Measurements from ENCODE around the gene CLDN10.

CLDN10 gene

DNA sequence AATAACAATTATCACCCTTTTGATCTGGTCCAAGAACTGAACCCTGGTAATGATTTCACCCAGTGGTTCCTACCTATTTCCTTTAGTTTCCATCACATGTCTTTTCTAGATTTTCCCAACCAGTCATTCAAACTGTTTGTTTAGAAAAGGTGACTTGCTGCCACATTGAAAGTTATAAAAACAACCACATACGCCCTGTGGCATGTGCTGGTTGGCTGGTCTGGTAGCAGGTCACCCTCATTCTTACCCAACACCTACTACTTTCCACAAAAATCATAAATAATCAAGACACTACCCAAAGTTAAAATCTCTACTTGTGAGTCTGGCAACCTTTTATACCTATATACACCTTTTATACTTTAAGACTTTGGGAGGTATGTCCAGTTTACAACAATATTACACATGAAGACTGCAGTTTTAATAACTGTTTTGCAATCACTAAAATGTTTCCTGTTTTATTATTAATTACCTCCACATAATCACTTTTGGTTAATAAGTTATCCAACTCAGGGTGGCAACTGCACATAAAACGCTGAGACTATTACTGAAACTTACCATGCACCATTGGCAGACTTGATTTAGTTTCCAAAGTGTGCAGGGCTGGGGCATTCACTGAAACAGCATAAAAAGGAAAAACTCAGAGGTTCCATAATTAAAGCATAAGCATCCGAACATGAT lies 53.1 kb downstream of the CLDN10 start:
- H3K36me3 Mint-ChIP-seq: no peaks in the 10 kb centered on the region
- no peak for DNase-seq (ENCODE audit: low spot score in 2 of 2)
- no peak overlapping the region for H3K27ac Mint-ChIP-seq
- no peaks in the 10 kb centered on the region for H3K4me1 Mint-ChIP-seq
- no peaks in the 10 kb centered on the region for H3K9me3 Mint-ChIP-seq
- ATAC-seq: no peak
- no peak overlapping the region for H3K4me3 Mint-ChIP-seq

DNA sequence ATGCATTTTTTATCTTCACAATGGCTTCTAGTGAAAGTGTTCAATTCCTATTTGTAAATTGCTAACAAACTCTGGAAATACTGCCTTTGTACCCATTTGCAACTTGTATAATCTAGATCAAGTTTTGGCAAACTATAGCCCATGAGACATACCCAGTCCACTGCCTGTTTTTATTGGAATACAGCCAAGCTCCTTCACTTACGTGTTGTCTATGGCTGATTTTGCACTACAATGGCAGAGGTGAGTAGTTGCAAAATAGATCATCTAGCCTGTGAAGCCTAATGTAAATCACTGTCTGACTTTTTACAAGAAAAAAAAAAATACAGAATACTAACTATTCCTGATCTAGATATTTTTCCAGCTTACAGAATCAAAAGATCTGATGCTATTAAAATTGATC lies 54.8 kb downstream of the CLDN10 start:
- H3K4me1 Mint-ChIP-seq: no peaks in the 10 kb centered on the region
- ATAC-seq (no peak), DNase-seq (ENCODE audit: low spot score in 2 of 2) (no peak)
- H3K9me3 Mint-ChIP-seq: no peaks in the 10 kb centered on the region
- H3K4me3 Mint-ChIP-seq: no peak overlapping the region
- no peaks in the 10 kb centered on the region for H3K36me3 Mint-ChIP-seq
- H3K27ac Mint-ChIP-seq: no peak overlapping the region

DNA sequence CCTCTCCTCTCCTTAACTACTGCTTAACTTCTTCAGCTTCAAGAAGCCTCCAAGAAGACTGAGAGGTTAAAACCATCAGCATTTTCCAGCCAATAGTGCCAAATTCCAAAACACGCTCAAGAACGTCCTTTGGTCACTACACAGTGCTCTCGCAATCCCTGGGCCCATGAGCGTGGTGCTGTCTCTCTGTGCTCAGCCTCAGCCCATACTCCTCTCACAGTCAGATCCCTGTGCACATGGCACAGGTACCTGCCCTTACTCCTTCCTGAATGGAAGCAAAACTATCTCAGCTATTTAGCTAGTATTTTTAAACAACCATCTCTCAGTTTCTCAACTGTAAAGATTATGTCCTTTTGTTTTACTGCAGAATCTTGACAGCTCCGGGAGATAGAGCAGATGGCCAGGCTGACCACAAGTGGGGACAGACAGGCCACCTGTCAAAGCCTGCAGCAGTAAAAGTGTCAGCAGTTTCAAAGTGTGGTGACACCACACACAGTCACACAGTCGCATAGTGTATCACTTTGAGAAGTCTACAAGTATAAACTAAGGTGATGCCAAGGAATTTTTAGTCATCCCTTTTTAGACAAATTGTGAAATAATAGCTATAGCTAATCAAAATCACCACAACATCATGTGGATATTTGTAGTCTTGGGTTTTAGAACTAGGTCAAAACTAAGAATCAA lies 56.3 kb downstream of the CLDN10 start:
- H3K36me3 Mint-ChIP-seq: no peaks in the 10 kb centered on the region

DNA sequence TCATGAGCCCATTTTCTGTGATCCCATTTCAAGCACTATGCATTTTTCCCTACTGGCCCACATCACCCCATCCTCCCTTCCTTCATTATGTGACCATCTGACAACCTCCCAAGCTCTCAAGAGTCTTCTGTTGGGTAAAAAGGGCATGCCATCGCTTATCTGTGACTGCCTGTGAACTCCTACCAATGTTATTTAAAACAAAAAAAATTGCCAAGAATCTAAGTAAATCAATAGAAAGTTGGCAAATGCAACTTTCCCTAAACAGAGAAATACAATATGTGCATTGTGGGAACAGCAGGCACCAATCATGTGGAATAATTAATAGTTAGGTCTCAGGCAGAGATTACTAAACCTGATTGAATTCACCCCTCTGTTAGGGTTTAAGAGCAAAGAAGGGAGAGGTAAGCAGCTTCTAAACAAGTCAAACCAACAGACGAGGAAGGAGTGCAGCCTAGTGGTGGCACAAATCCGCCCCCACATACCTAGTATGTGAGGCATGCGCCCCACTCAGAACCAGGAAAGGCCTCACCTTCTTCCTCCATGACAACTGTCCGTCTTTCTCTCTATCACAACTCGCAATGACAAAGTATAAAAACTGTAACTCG lies 62.2 kb downstream of the CLDN10 start:
- H3K4me1 Mint-ChIP-seq: no peaks in the 10 kb centered on the region
- no peak overlapping the region for H3K4me3 Mint-ChIP-seq
- ATAC-seq: no peak
- no peak overlapping the region for H3K27ac Mint-ChIP-seq
- no peak for DNase-seq (ENCODE audit: low spot score in 2 of 2)
- no peaks in the 10 kb centered on the region for H3K9me3 Mint-ChIP-seq
- H3K36me3 Mint-ChIP-seq: no peaks in the 10 kb centered on the region

More for the DNA sequence above, 56.3 kb downstream of the CLDN10 start:
- Mint-ChIP-seq H3K27ac (no peak overlapping the region), H3K4me1 (no peaks in the 10 kb centered on the region), H3K4me3 (no peak overlapping the region), H3K9me3 (no peaks in the 10 kb centered on the region)
- ATAC-seq (no peak), DNase-seq (ENCODE audit: low spot score in 2 of 2) (no peak)

DNA sequence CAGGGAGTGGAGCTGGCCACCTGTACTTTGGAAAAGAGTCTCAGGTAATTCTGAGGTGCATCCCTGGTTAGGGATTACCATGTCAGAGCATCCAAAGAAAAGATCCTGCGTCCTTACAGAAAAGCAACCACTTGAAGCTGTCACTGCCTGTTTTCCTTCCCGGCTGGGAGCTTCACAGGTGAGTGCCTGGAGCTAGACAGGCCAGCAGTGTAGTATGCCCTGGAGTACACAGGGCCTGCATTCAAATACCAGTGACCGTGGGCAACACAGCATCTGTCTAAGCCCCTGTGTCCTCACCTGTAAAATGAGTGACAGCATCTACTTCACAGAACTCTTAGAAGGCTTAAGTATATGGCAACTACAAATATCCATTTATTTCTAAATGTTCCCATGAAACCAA lies 63.0 kb downstream of the CLDN10 start:
- ATAC-seq: no peak
- DNase-seq (ENCODE audit: low spot score in 2 of 2): no peak
- no peaks in the 10 kb centered on the region for H3K9me3 Mint-ChIP-seq
- H3K36me3 Mint-ChIP-seq: no peaks in the 10 kb centered on the region
- H3K27ac Mint-ChIP-seq: no peak overlapping the region
- H3K4me3 Mint-ChIP-seq: no peak overlapping the region
- H3K4me1 Mint-ChIP-seq: no peaks in the 10 kb centered on the region

DNA sequence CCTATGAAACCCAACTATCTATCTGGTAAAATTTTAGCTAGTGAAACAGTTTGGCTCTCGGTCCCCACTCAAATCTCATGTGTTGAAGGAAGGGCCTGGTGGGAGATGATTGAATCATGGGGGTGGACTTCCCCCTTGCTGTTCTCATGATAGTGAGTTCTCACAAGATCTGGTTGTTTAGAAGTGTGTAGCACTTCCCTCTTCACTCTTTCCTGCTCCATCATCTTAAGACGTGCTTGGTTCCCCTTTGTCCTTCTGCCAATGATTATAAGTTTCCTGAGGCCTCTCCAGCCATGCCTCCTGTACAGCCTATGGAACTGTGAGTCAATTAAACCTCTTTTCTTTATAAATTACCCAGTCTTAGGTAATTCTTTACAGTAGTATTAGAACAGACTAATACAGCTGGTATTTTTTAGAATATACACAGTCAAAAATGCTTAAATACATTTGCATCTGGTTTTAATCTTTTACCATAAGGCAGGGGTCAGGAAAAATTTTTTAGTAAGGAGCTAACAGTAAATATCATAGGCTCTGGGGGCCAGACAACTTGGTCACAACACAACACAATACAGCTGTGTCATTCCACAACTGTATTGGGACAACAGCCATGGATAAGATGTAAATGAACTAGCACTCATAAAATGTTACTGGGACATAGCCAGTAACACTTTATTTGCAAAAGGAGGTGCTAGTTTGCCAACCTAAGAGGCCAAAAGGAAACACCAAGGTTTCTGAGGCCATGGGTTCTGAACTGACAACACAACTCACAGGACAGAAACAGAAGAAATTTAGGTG lies 67.7 kb downstream of the CLDN10 start:
- Mint-ChIP-seq H3K4me3 (no peak overlapping the region), H3K9me3 (no peaks in the 10 kb centered on the region), H3K4me1 (no peaks in the 10 kb centered on the region), H3K36me3 (no peaks in the 10 kb centered on the region), H3K27ac (no peak overlapping the region)
- DNase-seq (ENCODE audit: low spot score in 2 of 2) (no peak), ATAC-seq (no peak)

DNA sequence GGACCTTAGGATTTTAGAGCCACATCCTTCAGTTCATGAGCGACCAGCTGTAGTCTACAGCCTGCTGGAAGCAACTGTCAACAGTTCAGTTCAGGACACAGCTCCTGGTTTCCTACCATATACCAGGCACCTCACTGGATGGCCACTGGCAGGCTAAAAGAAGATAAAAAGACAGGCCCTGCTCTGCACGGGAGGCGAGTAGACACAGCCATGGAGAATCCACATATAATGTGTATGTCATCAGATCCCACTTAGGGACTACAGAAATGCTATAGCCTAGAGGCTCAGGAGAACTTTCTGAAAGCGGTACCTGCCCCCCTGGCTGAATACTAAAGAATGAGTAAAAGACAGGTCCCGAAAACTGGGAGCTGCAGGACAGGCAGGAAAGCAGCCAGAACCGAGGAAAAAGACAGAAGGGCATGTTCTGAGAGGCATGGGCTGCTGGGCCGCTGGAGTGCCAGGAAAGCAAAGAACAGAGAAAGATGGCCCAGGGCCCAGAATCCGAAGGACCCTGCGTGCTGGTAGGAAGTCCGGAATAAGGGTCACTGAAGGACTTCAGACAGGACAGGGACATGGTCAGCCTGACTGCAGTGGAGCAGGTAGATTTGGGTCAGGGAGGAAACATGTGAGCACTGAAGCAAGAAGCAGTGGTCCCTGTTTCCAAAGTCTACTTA lies 68.4 kb downstream of the CLDN10 start:
- ATAC-seq (no peak), DNase-seq (ENCODE audit: low spot score in 2 of 2) (no peak)
- Mint-ChIP-seq H3K4me1 (no peaks in the 10 kb centered on the region), H3K4me3 (no peak overlapping the region), H3K9me3 (no peaks in the 10 kb centered on the region), H3K36me3 (no peaks in the 10 kb centered on the region), H3K27ac (no peak overlapping the region)

DNA sequence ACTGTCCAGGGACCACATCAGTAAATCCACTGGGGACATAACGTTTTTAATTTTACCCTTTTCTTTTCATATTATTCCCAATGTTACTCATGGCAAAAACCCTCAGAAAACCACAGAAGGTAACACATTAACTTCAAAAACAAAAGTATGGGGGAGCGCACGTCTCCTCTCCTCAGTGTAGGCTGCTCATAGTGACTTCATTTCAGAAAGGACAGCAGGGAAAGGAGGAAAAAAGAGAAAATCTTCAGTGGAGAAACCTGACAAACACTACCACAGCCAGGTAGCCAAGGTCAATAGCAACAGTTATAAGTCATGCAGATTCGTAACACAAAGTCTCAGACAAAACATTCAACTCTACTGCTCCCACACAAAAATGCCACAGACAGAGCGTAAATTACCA lies 70.6 kb downstream of the CLDN10 start:
- Mint-ChIP-seq H3K4me3 (no peak overlapping the region), H3K27ac (no peak overlapping the region), H3K36me3 (no peaks in the 10 kb centered on the region), H3K4me1 (no peaks in the 10 kb centered on the region), H3K9me3 (no peaks in the 10 kb centered on the region)
- DNase-seq (ENCODE audit: low spot score in 2 of 2) (no peak), ATAC-seq (no peak)

DNA sequence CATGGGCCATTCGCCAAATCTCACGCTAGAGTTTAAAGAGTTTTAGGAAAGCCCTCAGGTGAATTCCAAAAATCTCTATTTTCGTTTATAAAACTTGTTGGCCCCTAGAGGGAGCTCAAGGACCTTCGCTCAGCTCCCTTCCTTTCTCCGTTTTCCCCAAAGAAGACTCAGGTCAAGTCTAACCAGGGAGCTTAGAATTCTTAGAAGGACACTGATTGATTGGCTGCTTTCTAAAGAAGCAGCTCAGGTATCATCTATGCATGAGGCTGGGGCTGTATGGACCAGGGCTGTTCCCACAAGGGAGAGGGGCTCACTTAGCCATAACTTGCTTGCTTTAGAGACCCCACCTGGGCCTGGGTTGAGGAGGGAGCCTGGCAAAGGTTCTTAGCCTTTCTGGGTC lies 71.5 kb downstream of the CLDN10 start:
- H3K4me1 Mint-ChIP-seq: no peaks in the 10 kb centered on the region
- ATAC-seq: no peak
- no peak for DNase-seq (ENCODE audit: low spot score in 2 of 2)
- no peaks in the 10 kb centered on the region for H3K36me3 Mint-ChIP-seq
- no peak overlapping the region for H3K4me3 Mint-ChIP-seq
- no peak overlapping the region for H3K27ac Mint-ChIP-seq
- no peaks in the 10 kb centered on the region for H3K9me3 Mint-ChIP-seq

DNA sequence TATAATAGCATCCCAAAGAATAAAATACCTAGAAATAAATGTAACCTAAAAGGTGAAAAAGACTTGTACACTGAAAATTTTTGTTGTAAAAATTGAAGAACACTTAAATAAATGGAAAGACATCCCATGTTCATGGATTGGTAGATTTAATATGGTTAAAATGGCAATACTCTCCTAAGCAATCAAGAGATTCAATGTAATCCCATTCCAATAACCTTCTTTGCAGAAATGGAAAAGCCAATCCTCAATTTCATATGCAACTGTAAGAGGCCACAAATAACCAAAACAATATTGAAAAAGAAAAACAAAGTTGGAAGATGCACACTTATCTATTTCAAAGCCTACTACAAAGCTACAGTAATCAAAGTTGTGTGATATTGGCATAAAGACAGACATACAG lies 74.2 kb downstream of the CLDN10 start:
- Mint-ChIP-seq H3K9me3 (no peaks in the 10 kb centered on the region), H3K4me1 (no peaks in the 10 kb centered on the region), H3K4me3 (no peak overlapping the region), H3K36me3 (no peaks in the 10 kb centered on the region), H3K27ac (no peak overlapping the region)
- ATAC-seq: no peak
- DNase-seq (ENCODE audit: low spot score in 2 of 2): no peak

DNA sequence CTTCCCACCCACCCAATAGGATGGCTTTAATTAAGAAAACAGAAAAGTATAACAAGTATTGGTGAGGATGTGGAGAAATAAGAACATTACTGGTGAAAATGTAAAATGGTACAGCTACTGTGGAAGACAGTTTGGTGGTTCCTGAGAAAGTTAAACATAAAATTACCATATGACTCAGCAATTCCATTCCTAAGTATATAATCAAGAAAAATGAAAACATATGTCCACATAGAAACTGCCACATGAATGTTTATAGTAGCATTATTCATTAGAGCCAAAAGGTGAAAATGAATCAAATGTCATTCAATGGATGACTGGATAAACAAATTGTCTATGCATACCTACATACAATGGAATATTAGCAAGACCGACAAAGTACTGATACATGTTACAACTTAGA lies 75.1 kb downstream of the CLDN10 start:
- ATAC-seq (no peak), DNase-seq (ENCODE audit: low spot score in 2 of 2) (no peak)
- no peak overlapping the region for H3K4me3 Mint-ChIP-seq
- H3K27ac Mint-ChIP-seq: no peak overlapping the region
- no peaks in the 10 kb centered on the region for H3K4me1 Mint-ChIP-seq
- H3K9me3 Mint-ChIP-seq: no peaks in the 10 kb centered on the region
- H3K36me3 Mint-ChIP-seq: no peaks in the 10 kb centered on the region

DNA sequence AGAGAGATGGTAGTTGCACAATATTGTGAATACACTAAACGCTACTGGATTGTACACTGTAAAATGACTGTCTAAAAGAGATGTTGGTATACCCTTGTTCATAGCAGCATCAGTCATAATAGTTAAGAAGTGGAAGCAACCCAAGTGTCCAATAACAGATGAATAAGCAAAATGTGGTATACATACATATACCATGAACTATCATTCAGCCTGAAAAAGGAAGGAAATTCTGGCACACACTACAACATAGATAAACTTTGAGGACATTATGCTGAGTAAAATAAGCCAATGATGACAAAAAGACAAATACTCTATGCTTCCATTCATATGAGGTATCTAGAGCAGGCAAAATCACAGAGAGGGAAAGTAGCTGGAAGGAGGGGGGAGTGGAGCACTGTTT lies 76.0 kb downstream of the CLDN10 start:
- no peaks in the 10 kb centered on the region for H3K36me3 Mint-ChIP-seq
- no peaks in the 10 kb centered on the region for H3K4me1 Mint-ChIP-seq
- H3K4me3 Mint-ChIP-seq: no peak overlapping the region
- ATAC-seq (no peak), DNase-seq (ENCODE audit: low spot score in 2 of 2) (no peak)
- no peaks in the 10 kb centered on the region for H3K9me3 Mint-ChIP-seq
- no peak overlapping the region for H3K27ac Mint-ChIP-seq

DNA sequence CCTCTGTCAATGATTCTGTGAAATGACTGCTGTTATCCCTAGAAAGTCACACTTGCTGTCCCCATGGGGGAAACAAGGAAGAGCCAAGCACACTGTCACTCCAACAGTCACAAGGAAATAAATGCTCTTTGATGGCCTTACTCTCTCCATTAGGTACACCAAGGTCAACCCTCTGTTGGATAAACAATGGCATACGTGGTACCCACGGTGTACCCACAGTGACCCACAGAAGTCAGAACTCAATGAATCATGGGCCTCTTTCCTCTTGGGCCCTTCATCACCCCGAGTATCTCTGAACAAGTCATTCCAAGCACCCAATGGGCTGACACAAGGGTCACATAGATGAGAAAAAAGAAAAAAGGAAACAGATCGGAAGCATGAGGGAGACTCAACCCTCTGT lies 76.6 kb downstream of the CLDN10 start:
- ATAC-seq (peak; percentile 26), DNase-seq (ENCODE audit: low spot score in 2 of 2) (no peak)
- Mint-ChIP-seq H3K27ac (no peak overlapping the region), H3K36me3 (no peaks in the 10 kb centered on the region), H3K9me3 (no peaks in the 10 kb centered on the region), H3K4me3 (no peak overlapping the region), H3K4me1 (no peaks in the 10 kb centered on the region)
